GM18868 (cell line): ENCODE results near the gene FAM162A.
"Not testable (repeated sequence)": the region's sequence is repeated elsewhere in the genome, so short reads cannot be mapped to it uniquely, and the experiment has no call there.

Experiments
- ATAC-seq: cut with Tn5 transposase; IDR thresholded peaks from one replicate; pipeline ENCODE4 v1.9.1; 2021; ENCODE audit warnings: mild to moderate bottlenecking, moderate library complexity; ENCODE audit not compliant: unreplicated experiment

FAM162A gene

GRCh38 chr3:122415762-122416654 lies 32.0 kb downstream of the FAM162A start, which contains the start of gene WDR5B:
Gene WDR5B, minus strand, starts transcription at chr3:122416062. Its CDS starts 534 bp downstream, at chr3:122415528.
- peak; percentile 81 for ATAC-seq

GRCh38 chr3:122416966-122417365 lies 33.0 kb downstream of the FAM162A start:
- no peak for ATAC-seq

- no peak for ATAC-seq
Measured at GRCh38 chr3:122421101-122421500, 37.1 kb downstream of the FAM162A start.

GRCh38 chr3:122421836-122422235 lies 37.9 kb downstream of the FAM162A start:
- no peak for ATAC-seq

DNA sequence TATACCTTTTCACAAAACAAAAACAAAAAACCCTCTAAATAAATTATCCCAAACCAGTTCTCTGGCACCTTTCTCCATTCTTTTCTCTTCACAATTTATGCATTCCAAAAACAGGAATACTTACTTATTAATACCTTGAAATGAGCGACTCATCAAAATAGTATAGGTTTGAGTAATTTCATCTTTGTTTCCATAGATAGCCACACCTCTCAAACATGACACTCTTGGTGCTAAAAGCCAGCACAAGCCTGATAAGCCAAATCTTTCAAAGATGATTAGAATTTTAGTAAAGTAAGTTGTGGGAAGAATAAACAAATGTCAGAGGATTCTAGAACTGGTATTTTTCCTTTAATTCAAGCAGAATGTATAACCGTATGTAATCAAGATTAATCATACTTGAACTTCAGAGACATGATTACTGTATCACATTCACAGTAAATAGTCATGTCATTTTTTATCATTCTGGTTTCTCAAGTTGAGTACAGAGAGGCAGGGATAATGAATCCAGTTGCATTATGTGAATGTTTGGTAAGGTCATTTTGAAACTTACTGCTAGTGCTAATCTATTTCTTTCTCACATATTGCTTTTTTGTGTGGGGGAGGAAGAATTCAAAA lies 44.0 kb downstream of the FAM162A start:
- ATAC-seq, result no peak

- no peak for ATAC-seq
Measured at GRCh38 chr3:122430371-122430770, 46.4 kb downstream of the FAM162A start.

GRCh38 chr3:122435950-122436349 lies 52.0 kb downstream of the FAM162A start:
- ATAC-seq, result no peak

GRCh38 chr3:122443090-122443489 lies 59.1 kb downstream of the FAM162A start:
- no peak for ATAC-seq

DNA sequence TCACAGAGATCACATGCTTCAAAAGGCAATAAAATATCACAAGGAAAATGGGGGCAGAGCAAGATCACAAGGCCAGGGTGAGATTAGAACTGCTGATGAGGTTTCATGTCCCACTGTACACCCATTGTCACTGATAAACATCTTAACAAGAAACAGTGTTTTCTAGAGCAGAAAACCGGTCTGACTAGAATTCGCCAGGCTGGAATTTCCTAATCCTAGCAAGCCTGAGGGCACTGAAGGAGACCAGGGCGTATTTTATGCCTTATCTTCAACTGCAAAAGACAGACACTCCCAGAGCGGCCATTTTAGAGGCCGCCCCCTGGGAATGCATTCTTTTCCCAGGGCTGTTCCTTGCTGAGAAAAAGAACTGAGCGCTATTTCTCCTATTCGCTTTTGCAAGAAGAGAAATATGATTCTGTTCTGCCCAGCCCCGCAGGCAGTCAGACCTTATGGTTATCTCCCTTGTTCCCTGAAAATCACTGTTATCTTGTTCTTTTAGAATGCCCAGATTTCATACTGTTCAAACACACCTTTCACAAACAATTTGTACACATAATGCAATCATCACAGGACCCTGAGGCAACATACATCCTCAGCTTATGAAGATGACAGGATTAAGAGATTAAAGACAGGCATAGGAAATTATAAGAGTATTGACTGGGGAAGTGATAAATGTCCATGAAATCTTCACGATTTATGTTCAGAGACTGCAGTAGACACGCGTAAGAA lies 59.9 kb downstream of the FAM162A start:
- not testable (repeated sequence) for ATAC-seq

GRCh38 chr3:122444491-122444887 lies 60.5 kb downstream of the FAM162A start:
- not testable (repeated sequence) for ATAC-seq

- not testable (repeated sequence) for ATAC-seq
Measured at GRCh38 chr3:122448218-122448617, 64.2 kb downstream of the FAM162A start.

- no peak for ATAC-seq
Measured at GRCh38 chr3:122451371-122451770, 67.4 kb downstream of the FAM162A start.

- no peak for ATAC-seq
Measured at GRCh38 chr3:122456074-122456473, 72.1 kb downstream of the FAM162A start.

GRCh38 chr3:122457706-122458105 lies 73.7 kb downstream of the FAM162A start:
- no peak for ATAC-seq

DNA sequence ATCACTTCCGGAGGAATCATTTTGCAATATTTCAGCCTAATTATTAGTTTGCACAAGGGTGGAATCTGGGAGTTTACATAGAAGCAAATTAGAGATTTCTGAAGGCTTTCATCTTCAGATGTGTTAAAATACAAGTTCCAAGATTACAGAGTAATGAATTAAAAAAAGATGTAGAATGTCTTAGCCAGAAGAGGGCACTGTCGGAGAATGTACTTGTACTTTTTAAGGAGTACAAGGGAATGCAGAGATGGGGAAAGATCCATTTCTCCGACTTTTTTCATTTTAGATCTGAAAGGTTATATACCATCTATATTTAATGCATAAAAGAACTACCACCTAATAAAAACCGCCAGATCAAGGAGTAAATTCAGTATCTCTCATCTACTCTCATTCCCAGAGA lies 75.0 kb downstream of the FAM162A start:
- no peak for ATAC-seq

DNA sequence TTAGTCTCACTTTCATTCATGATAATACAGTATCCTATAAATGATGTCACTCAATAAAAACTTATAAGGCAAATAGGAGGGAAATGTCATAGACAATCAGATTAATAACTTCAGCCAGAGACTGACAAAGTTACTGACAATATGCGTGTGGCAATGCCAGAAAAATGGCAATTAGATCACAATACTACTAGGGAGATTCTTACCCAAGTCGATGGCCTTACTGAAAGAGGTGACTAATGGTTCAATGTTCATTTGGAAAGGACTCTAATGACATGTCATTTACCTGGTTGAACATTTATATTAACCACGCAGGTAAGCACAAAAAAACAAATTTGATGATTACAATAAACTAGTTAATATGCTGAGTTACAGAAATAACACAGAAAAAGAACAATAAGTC lies 77.8 kb downstream of the FAM162A start:
- ATAC-seq, result no peak
